CD4-positive, alpha-beta T cell treated with Interferon gamma for 1 hour (primary cell): ENCODE results near the gene POLRMT.

ENCODE experiments used
- DNase-seq: peaks from one replicate; pipeline ENCODE4 v3.0.0-alpha.2; 2020

The POLRMT gene

DNA sequence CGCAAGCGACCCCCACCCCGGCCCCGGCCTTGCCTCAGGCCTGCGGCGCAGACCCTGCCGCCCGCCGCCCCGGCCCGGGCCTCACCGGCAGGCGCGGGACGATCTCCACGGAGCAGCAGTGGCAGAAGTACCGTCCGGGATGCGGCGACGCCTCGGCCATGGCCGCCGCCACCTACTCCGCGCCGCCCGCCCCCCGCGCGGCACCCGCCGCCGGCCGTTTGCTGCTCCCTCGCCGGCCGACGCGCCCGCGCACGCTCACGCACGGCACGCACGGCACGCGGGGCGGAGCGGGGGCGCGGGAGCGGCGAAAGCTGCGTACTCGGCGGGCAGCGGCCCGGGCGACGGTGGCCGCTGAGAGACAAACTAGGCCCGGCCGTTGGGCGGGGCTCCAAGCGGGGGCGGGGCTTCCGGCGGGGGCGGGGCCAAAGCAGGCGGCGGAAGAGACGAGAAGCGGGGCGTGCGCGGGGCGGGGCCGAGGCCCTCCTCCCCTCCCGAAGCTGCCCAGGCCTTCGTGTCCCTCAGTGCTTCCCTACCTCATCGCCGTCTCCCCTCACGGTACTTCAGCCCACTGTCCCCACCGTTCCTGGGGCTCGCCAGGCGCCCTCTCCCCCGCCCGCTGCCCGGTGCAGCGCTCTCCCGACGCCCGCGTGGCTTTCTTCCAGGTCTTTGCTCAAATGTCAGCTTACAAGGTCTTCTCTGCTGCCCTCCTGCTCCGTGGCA is 29.8 kb upstream of the POLRMT start, which contains the start of gene RNF126:
TSS of gene RNF126 (minus strand) at position 253 of the 720 bp plus-strand sequence. CDS start at position 160, 93 bp downstream.
- DNase-seq, result peak; percentile 91

DNA sequence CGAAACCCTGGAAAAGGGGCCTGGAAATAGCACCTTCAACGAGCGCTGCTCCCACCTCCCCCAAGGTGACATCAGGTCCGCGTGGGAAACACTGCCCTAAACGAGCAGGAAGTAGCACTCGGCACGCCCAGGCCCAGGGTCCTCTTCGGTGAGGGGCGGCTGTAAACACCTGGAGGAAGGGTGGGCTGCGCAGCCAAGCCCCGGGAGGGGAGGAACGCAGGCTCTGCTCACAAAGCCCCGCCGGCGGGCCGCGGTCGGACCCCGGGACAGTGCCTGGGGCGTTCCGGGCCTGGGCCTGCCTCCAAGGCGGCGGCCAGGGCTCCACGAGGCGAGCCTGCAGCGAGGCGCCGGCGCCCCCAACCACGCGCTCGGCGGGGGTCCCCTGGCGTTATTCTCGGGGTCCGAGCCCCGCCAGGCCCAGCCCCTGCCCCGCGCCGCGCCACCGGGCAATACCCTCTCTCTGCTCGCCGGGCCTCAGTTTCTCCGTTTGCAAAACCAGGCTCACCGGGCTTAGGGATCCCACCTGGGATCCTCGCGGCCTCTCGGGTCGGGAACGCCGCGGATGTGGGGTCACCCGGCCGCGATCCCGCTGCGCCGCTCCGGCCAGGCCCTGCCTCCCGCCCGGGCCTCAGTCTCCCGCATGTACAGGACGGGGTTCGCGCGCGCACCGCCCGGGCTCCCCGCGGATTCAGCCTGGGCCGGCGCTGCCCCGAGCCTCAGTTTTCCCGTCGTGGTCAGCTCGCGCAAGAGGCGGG is 29.0 kb upstream of the POLRMT start:
- peak; percentile 61 for DNase-seq

DNA sequence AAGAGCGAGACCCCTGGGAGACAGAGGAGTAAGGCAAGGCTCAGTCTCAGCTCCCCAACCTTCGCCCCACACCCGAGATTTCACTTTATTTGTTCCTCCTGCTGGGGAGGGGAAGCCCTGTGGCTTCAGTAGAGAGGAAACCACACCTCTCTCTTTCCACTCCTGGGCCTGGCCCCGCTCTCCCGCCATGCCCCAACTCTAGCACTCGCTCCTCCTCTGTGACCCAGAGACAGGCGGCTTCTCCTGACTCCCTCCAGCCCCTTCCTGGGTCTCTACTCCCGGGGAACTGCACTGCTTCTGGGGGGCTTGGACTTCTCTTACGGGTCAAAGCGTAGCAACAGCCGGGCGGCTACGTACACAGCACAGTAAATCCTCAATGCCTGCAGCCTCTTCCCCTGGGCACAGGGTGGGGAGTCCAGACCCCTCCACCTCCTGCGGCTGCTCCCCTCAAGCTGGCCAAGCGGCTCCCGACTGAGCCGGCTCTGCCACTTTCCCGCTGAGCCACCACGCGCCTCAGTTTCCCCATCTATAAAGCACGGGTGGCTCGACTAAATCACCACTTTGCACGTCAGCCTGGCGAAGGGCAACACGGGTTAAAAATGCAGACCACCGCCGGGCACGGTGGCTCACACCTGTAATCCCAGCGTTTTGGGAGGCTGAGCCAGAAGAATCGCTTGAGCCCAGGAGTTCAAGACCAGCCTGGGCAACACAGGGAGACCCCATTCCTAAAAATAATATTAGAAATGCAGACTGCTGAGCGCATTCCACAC is 28.3 kb upstream of the POLRMT start:
- peak; percentile 72 for DNase-seq

DNA sequence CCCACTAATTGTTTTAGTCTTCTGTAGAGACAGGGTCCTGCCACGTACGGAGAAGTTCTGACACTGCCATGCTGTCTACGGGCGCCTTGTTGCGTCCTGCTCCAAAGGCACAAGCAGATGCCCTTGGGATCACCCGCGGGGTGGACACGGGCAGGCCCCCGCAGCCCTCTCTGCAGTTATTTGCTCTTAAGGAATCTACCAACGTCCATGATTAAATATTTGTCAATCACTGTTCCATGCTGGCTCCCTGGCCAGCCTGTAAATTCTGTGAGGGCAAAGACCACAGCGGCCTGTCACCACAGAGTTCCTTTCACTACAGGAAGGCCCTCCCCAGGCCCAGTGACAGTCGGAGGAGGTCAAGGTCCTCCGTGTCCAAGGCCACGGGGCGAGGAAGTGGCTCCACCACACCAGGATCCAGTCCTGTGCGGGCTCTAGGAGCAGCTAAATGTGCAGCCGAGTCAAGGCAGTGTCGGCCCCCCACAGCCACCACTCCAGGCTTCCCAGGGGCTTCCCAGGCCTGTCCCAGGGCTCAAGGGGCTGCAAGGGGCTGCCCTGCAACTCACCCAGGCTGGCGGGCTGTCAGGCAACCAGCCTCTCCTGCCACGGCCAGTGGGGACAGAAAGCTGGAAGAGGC is 27.6 kb upstream of the POLRMT start:
- no peak for DNase-seq

DNA sequence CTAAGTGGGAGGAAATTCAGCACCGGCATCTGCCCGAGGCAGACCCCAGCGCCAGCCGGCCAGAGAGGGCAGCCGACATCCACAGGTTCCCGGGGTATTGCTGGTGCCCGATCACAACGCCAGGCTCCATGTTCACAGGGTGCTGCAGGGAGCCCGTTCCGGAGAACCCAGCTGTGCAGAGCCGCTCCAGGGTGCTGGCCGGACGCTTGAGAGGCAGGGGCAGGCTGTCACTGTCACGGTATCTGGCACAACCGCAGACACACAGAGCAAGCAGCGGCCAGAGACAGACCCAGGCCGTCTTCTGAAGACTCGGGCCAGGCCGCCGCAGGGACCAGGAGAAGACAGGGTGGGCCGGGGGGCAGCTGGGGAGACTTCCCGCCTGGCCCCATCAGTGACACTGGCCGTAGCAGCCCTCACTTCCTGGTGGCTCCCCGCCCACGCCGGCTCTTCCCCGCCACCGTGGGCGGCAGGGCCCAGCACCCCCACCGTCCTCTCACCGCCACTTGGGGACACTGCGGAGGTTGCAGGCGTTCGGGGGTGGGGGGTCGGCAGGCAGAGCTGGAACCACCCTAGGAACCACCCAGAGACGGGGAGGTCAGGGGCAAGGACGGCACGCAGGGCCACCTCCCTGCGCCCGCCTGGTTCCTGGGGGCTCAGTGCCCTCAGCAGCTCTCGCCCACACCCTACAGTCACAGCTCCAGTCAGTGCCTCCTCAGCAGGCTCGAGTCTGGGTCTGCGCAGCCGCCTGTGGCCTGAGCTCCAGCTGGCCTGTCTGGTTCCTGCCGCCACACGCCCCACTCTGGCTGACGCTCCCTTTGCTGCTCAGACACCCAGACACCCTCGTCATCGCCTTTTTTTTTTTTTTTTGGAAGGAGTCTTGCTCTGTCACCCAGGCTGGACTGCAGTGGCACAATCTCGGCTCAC is 25.8 kb upstream of the POLRMT start:
- DNase-seq, result peak; percentile 77

DNA sequence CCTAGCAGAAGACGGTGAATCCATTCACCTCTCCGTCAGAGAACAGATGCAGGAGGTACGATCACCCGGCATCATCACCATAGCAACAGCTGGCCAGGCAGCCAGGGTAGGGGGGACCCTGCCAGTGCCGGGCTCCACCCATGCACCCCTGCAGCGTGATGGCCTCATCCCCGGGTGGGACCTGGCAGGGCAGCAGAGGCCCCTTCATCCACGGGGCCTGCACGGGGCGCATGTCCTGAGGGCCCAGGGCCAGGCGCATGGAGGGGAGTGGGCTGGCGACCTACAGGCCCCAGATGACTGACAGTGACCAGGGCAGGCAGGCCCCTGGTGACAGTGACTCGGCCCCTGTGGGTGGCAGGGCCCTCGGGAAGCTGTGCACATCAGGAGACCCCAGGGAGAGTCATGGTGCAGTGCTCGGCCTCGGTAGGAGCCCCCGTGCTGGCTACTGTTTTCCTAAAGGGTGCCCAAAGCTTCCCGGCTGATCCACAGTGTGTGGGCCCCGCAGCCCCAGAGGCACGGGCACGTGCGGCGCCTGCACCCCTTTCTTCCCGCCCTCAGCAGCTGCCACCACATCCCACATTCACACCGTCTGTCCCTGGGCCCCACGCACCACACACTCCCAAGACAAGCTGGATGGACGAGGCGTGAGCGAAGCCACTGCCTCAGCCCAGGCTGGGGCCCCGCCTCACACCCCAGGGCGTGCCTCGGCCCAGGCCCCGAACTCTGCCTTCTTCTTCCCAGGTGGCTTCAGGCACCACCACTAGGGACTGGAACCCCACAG is 24.9 kb upstream of the POLRMT start:
- no peak for DNase-seq

DNA sequence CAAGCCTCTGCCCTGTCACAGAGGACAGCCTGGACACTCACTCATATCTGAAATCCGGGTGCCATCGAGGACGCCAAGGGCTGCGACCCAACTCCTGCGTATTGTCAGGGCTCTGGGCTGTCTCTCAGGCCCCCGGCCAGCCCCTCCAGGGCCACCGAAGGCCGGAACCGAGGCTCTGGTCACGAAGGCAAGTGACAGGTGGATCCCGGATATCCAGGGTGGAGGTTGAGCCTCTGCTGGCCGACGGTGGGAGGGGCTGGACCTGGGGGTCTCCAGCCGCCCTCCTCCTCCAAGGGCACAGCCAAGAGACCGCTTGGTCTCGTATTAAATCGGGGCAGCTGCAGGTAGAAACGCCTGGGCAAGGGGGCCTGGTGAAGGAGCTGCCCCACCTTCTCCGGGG is 24.3 kb upstream of the POLRMT start:
- DNase-seq, result no peak

DNA sequence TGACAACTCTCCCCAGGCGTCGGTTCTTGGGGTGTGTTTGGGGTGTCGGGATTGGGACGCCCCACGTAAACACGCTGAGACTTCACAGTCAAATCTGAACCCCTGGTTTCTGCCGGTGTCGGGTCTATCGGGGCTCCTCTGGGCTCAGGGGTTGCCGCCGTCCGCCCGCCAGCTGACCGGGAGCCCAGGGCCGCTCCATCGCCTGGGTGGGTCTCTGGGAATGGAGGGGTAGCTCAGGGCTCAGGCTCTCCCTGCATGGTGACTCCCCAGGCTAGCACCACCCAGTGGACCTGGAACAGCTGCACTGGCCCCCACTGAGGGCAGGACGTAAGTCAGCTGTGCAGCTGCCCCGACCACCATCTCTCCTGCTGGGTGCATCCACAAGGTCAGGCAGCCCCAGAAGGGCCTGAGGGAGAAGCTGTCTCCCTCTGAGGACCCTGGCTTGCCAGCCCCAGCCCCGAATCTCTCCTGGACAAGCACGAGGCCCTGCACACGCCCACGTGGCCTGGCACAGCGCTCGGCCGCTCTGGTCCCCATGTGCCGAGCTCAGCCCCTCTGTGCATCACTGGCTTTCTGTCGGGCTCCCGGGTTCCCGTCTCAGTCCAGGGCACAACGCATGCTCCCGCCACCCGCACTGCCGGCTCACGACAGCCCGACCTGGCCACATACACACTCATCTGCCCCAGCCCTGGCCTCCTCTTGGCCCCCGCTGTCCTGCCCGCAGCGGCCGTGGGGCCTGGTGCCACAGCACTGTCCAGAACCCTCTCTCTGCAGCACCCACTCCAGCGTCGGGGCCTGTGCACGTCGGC is 23.6 kb upstream of the POLRMT start:
- no peak for DNase-seq

DNA sequence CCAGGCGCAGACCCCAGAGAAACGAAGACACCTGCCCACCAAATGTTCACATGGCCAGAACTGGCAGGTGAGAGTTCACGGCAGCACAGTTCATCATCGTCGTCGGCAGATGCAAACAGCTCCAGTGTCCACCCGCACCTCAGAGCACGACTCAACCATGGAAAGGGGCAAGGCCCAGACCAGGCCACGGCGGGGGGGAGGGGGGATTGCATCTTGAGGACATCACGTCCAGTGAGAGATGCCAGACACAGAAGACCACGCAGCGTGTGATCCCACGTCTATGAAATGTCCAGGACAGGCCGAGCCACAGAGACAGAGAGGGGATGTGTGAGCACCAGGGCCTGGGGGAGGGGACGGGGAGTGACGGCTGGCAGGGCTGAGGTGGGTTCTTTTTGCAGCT is 22.4 kb upstream of the POLRMT start:
- no peak for DNase-seq

DNA sequence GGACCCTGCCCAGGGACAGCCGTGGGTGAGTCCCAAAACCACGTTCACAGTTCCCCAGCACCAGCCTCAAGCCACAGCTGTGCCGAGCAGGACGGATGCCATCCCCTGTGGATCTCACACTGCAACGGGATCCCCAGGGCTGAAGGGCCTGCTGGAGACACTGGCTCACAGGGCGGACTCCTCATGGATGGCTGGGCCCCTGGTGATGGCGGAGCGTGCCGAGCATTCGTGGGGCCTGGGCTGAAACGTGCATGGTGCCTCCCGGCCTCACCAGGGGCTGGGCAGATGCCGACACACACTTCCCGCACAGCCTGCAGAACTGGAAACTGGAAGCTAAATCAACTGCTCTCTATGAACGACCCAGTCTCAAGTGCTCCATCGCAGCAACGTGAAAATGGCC is 20.1 kb upstream of the POLRMT start:
- no peak for DNase-seq

DNA sequence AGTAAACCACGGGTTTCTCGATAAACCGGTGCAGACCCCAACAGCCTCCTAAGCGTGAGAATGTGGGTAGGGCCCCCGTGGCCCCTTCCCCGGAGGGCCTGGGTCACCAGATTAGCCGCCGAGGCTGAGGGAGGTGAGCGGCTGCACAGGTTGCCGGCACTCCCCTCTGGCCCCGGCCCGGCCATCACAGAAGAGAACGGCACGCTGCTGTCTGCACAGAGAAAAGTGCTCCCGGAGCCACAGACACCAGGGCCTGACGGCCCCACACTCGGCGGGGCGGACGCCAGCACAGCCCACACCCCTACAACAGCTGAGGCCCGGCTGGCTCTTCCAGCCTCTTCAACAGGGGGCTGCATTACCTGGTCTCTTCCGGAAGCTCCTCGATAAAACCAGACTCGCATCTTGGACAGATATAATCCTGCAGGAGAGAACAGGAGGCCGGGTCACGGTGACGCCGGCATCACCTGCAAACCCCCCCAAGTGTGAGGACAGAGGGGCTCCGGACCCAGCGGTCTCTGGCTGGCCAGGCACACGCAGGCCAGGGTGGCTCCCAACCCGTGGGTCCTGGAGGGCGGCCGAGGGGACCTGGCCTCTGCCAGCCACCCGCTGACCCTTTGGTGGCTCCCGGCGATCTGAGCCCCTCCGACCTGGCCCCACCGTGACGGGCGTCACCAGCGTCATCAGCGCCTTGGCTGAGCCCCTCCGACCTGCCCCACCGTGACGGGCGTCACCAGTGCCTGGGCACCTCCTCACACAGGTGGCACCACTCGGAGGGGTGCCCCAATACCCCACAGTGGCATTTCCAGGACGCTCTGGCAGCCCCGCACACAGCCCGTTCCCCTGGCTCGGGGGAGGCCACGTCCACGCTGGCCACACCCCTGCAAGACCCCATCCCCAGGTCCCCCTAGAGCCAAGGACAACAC is 19.4 kb upstream of the POLRMT start:
- no peak for DNase-seq

DNA sequence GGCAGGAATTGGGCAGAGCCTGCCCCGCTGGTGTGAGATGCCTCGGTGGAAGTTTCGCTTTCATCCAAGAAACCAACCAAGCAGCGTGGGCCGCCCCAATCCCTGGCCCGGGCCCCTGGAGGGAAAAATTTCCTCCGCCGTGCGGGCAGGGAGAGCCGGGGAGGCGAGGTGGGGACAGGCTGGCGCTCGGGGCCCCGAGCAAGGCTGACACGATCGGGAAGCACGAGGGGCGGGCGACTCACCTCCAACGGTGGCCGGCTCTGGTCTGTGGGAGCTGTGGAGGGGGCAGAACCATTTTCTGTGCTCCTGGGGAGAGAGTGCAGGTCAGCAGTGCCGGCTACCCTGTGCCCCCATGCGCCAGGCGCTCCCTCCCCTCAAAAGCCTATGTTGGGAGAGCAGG is 18.7 kb upstream of the POLRMT start:
- no peak for DNase-seq

DNA sequence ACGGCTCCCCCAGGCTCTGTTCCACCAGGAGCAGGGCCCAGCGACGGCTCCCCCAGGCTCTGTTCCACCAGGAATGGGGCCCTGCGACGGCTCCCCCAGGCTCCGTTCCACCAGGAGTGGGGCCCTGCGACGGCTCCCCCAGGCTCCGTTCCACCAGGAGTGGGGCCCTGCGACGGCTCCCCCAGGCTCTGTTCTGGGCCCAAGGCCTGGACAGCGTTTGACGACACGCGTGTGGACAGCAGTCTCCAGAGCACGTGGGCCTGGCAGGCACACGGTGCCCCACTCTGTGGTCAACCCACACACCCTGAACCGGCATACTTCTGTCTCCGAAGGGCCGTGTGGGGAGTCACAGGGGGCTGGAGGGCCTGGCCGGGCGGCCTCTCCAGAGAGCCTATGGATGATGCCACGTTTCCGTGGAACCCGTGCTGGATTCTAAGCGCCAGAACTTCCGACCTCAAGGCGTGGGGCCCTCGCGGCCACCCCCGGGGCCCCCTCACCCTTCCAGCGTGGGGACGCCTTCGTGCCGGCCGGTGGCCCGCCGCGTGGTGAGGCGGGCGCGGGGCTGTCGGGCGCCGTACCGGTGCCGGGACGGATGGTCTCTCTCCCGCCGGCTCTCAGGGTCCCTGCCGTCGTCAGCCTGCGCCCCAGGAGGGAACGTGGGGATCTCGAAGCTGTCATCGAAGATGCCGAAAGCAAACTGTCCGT is 17.9 kb upstream of the POLRMT start:
- DNase-seq, result no peak

DNA sequence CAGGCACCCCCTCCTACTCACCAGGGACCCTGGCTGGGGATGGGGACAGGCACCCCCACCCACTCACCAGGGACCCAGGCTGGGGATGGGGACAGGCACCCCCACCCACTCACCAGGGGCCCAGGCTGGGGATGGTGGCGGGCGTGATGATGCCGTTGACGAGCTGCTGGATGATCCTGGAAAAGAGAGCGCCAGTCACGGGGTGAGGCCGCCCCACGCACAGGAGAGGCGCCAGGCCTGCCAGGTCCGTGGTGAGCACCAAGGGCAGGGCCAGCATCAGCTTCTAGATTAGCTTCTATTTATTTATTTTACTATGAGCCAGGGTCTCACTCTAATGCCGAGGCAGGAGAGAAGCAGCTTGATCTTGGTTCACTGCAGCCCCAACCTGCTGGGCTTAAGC is 16.8 kb upstream of the POLRMT start:
- DNase-seq, result no peak

DNA sequence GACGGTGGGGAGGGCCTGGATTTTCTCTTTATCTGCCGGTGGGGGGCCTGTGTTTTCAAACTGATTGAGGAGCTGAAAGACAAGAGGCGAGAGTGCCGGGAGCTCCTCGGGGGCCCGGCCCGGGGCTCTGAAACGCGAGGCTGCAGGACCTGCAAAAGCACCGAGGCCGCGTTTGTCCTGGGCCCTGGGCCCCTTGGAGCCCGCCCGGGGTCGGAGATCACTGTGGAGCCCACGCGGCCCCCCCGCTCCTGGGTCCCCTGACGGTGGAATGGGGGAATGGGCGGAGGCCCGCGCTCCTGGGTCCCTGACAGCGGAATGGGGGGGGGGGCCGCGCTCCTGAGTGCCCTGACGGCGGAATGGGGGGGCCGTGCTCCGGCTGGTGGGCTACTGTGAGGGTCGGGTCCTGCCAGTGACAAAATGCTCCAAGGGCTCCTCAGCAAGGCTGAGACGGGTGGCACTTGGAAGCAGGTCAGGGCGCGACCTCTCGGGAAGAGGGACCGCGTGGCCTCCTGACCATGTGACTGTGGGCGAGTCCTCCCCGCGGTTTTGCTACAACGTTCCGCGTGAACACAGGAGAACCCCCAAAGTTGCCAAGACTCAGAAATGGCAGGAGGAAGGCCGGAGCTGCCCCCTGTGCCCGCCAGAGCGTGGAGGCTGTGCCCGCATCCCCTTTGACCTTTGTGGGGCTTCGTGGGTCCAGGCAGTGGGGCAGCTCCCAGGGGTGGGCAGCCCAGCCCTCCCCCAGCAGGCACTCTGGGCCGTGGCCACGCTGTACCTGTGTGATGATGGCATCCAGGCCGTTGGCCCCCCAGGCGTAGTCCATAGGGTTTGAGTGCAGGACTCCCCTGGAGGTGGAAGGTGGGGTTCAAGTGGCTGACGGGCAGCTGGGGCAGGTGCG is 15.8 kb upstream of the POLRMT start:
- DNase-seq, result no peak

DNA sequence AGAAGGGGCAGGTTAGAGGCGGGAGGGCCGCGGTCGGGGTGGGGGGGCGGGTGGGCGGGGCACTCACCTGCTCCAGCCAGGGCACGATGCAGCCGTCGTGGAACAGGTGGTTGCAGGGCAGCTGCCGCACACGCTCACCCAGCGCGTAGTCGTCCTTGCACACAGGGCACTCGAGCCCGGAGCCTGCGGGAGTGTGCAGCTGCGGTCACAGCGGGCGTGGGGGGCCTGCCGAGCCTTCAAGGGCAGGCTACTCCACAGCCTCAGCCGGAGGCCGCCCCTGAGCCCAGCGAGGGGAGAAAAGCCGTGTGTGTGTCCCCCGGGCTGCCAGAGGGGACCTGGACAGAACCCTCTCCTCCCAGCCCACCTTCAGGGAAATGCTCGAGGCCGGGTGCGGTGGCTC is 15.0 kb upstream of the POLRMT start:
- DNase-seq, result no peak

DNA sequence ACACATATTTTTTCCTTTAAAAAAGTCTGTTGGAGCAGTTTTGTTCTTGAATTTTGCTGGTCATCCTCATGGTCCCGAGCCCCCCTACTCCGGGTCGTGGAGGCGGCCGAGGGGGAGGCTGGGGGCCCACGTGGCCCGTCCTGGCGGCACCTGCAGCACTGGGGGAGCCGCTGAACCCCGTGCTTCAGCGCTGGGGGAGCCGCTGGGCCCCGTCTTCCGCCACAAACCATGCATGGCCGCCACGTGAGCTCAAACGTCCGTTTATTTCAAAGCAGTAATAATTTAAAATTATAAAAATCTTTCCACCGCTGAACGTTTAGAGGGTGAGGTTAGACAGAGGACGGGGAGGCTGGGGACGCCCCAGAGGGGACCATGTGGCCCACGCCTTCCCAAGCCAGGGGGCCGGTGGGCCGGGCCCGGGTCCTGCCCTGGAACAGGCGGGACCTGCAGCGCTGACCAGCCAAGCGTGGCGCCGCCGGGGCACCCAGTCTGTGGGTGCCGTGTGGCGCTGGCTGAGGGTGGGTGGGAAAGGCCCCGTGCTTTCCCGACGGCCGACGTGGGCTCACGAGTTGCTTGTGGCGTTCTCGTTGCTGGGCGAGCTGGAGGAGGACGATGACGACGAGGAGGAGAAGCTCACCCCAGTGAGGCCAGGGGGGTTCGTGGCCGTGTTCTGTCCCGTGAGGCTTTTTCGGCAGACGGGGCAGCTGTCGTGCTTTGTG is 14.4 kb upstream of the POLRMT start:
- DNase-seq, result no peak
